Kidney (tissue), 14 donors: Measurements from ENCODE around the gene HTR2B. TPM values are rescaled to one million over a fixed set of nuclear protein-coding genes. Genes with fewer than 3 reads are reported as not detected.

Experiments
- DNase-seq, 5 donors: peaks; one replicate each; pipeline ENCODE4 v3.0.0-alpha.2; 2013 to 2020
- FAIRE-seq: peaks from 2 replicates; lab custom pipeline; 2012; peaks lifted over from hg19 to GRCh38; lab: Jason Lieb, UNC
- H3K27ac ChIP-seq, 2 donors: one replicate each; pipeline ENCODE4 v1.7.0; 2013; ENCODE audit warnings: low read depth in 2 of 2, low read length in 2 of 2, inconsistent platforms in 1 of 2
- H3K27me3 ChIP-seq: one replicate; pipeline ENCODE4 v1.7.1; 2013; ENCODE audit warnings: low read length, inconsistent platforms; ENCODE audit not compliant: control insufficient read depth, insufficient read depth
- H3K36me3 ChIP-seq, 3 donors: one replicate each; pipeline versions ENCODE4 v1.7.0 to v1.7.1; 2013; ENCODE audit warnings: low read length in 3 of 3, control low read depth in 1 of 3, inconsistent platforms in 1 of 3; ENCODE audit not compliant: insufficient read depth in 3 of 3, control insufficient read depth in 2 of 3
- H3K4me1 ChIP-seq, 3 donors: one replicate each; pipeline versions ENCODE4 v1.7.0 to v1.7.1; 2013; ENCODE audit warnings: low read length in 3 of 3, inconsistent platforms in 1 of 3, low read depth in 1 of 3; ENCODE audit not compliant: control insufficient read depth in 2 of 3, insufficient read depth in 2 of 3
- H3K4me3 ChIP-seq, 3 donors: one replicate each; pipeline versions ENCODE4 v1.7.0 to v1.8.1; 2013; ENCODE audit warnings: low read length in 3 of 3, control low read depth in 1 of 3, inconsistent platforms in 1 of 3
- H3K9ac ChIP-seq, 3 donors: one replicate each; pipeline versions ENCODE4 v1.7.0 to v1.7.1; 2013; ENCODE audit warnings: low read length in 3 of 3, control low read depth in 1 of 3, inconsistent platforms in 1 of 3
- H3K9me3 ChIP-seq, 3 donors: one replicate each; pipeline versions ENCODE4 v1.7.0 to v1.7.1; 2013; ENCODE audit warnings: low read length in 3 of 3, control low read depth in 1 of 3, inconsistent platforms in 1 of 3; ENCODE audit not compliant: control insufficient read depth in 2 of 3, insufficient read depth in 1 of 3
- intact Hi-C: fragments of 100-400 bp; cut with DNase I; formaldehyde crosslinking; loops from one replicate; pipeline ENCODE4 v1.11.1; 2022
- polyA plus RNA-seq: library from polyadenylated mRNA; stranded (reverse); fragments of 350-450 nt; fragmentation: Illumina TruSeq; extraction: RNeasy Lipid Tissue Mini Kit (QIAGEN cat#74804); gene quantifications from one replicate; pipeline ENCODE4 v1.2.3, GENCODE V29; 2014; ENCODE audit warnings: low read depth, low replicate concordance; ENCODE audit not compliant: insufficient read depth
- total RNA-seq: library from RNA; stranded (reverse); fragmentation: NEBNext Ultra II Directional; extraction: Animal tissue kit (Norgen Biotek cat#: 25700); gene quantifications from one replicate; pipeline ENCODE4 v1.2.1, GENCODE V29; 2021
- TF ChIP-seq, protein P1 (sequence below): IDR thresholded peaks from 3 replicates; pipeline ENCODE4 v1.5.1; 2012; ENCODE audit warnings: mild to moderate bottlenecking, moderate library complexity, borderline replicate concordance; ENCODE audit not compliant: insufficient read depth; ENCODE audit errors: extremely low read depth
- donor health status: control.
- donor health status: control.
- donor health status: control.
- donor health status: control.
- donor health status: control.
- donor health status: DM: yes; HTN: yes; CAD: no.
- donor health status: Normal renal cell carcinoma (clear cell type).

Gene HTR2B
- total and polyA plus RNA-seq, 2 donors from 2014 or later: 2.0 to 3.0 TPM

GRCh38 chr2:231062776-231063175 is 62.1 kb downstream of the HTR2B start:
- intact Hi-C loops: no loop called here
- no peak overlapping the region for H3K4me3 ChIP-seq
- FAIRE-seq (no peak), DNase-seq (no peak)
- TF ChIP-seq, protein P1, sequence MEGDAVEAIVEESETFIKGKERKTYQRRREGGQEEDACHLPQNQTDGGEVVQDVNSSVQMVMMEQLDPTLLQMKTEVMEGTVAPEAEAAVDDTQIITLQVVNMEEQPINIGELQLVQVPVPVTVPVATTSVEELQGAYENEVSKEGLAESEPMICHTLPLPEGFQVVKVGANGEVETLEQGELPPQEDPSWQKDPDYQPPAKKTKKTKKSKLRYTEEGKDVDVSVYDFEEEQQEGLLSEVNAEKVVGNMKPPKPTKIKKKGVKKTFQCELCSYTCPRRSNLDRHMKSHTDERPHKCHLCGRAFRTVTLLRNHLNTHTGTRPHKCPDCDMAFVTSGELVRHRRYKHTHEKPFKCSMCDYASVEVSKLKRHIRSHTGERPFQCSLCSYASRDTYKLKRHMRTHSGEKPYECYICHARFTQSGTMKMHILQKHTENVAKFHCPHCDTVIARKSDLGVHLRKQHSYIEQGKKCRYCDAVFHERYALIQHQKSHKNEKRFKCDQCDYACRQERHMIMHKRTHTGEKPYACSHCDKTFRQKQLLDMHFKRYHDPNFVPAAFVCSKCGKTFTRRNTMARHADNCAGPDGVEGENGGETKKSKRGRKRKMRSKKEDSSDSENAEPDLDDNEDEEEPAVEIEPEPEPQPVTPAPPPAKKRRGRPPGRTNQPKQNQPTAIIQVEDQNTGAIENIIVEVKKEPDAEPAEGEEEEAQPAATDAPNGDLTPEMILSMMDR: no peak
- no peak overlapping the region for H3K9ac ChIP-seq
- H3K9me3 ChIP-seq: no peaks in the 10 kb centered on the region
- no peak overlapping the region for H3K27ac ChIP-seq
- H3K27me3 ChIP-seq: no peaks in the 10 kb centered on the region
- peaks cover 4 to 10% (median 5%) of the 10 kb centered on the region in 3 donors for H3K4me1 ChIP-seq
- peaks cover 5 to 32% (median 31%) of the 10 kb centered on the region in 3 donors for H3K36me3 ChIP-seq

DNA sequence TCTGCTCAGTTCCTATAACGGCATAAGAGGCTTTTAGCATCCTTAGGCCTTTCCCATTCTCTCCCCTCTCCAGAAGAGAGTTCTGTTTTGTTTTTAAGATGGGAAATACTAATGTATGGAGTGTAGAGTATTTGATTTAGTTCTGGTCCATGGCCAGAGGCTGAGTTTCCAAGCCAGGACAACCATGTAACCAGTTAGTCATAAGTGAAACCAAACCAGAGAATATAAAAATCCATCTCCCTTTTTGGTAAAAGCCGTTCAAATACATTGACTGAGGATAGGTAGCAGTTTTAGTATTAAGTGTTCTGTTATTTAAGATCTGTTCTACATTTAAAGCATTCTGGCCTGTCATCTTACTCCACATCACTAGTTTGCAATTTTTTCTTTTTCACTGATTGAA is 65.1 kb downstream of the HTR2B start:
- peaks cover 2 to 22% (median 18%) of the 10 kb centered on the region in 3 donors for H3K36me3 ChIP-seq
- H3K4me1 ChIP-seq: peaks cover 5 to 13% (median 7%) of the 10 kb centered on the region in 3 donors
- no peaks in the 10 kb centered on the region for H3K27me3 ChIP-seq
- TF ChIP-seq, protein P1: no peak
- no peaks in the 10 kb centered on the region for H3K9me3 ChIP-seq
- intact Hi-C loops: no loop called here
- H3K9ac ChIP-seq: no peak overlapping the region
- no peak overlapping the region for H3K27ac ChIP-seq
- DNase-seq (no peak), FAIRE-seq (no peak)
- H3K4me3 ChIP-seq: no peak overlapping the region

DNA sequence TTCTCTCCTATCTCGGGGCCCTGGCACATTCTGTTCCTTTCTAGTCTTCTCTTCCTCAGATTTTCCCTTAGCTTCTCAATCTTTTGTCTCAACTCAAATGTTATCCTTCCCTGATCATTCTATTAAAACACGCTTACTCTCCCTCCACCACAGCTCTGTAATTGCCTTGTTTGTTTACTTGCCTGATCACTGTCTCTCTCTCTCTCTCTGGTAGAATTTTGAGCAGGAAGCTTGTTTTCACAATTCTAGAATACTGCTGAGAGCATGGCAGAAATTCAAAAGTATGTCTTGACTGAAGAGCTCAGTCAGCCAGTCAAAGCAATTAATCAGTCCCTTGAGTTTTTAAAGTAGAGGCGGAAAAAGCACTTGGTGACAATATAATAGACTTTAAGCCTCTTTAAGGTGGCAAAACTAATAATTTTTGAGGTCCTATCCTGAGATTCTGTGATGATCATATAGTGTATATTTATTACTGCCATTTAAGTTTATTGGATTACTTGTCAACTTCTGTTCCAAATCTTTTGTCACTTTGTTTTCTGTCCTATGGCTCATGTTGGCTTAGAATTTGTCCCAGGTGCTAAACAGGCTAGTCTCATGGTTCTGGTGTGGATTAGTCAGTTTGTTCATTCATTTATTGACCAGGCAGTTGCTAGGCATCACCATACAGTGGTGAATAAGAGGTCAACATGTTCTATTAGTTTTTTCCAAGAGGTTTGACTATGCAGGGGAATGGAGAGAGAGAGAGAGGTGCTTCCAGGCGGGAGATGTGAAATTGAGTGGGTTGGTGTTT is 65.9 kb downstream of the HTR2B start:
- TF ChIP-seq, protein P1: no peak
- H3K4me1 ChIP-seq: peaks cover 5 to 13% (median 7%) of the 10 kb centered on the region in 3 donors
- no peaks in the 10 kb centered on the region for H3K9me3 ChIP-seq
- no peak overlapping the region for H3K27ac ChIP-seq
- DNase-seq (no peak), FAIRE-seq (no peak)
- peaks cover 2 to 18% (median 15%) of the 10 kb centered on the region in 3 donors for H3K36me3 ChIP-seq
- peak overlapping the region in 1 of 3 donors; percentile 3 for H3K4me3 ChIP-seq
- H3K9ac ChIP-seq: no peak overlapping the region
- no peaks in the 10 kb centered on the region for H3K27me3 ChIP-seq
- intact Hi-C loops: no loop called here

Other genes starting within 250 kb of the HTR2B start
- gene GPR55, start 199.8 kb downstream of the HTR2B start, total RNA-seq: 0.69 TPM
- gene GPR55, start 199.8 kb downstream of the HTR2B start, polyA plus RNA-seq: not detected
- not detected for gene SPATA3, start 128.9 kb downstream of the HTR2B start, total RNA-seq
- not detected for gene SPATA3, start 128.9 kb downstream of the HTR2B start, polyA plus RNA-seq
- gene C2orf72, start 87.5 kb downstream of the HTR2B start, total RNA-seq: 0.88 TPM
- 2.6 TPM for gene C2orf72, start 87.5 kb downstream of the HTR2B start, polyA plus RNA-seq
- gene PSMD1, start 68.2 kb downstream of the HTR2B start, total RNA-seq: 75.6 TPM
- 95.4 TPM for gene PSMD1, start 68.2 kb downstream of the HTR2B start, polyA plus RNA-seq
- 18.2 TPM for gene ARMC9, start 73.6 kb upstream of the HTR2B start, total RNA-seq
- gene ARMC9, start 73.6 kb upstream of the HTR2B start, polyA plus RNA-seq: 7.3 TPM